Type B pancreatic cell (in vitro differentiated cells): ENCODE data around the gene PARP3. TPM values are rescaled to one million over a fixed set of nuclear protein-coding genes. Genes with fewer than 3 reads are reported as not detected.

ENCODE experiments used
- DNase-seq: peaks from one replicate; pipeline ENCODE4 v3.0.0; 2021; ENCODE audit warnings: mixed read lengths; ENCODE audit not compliant: unreplicated experiment; ENCODE audit errors: extremely low spot score
- H3K27ac Mint-ChIP-seq: 2 replicates; pipeline ENCODE4 v1.8.0; 2021; ENCODE audit warnings: mild to moderate bottlenecking, mixed read lengths
- H3K27me3 Mint-ChIP-seq: 2 replicates; pipeline ENCODE4 v1.8.0; 2021; ENCODE audit warnings: mixed read lengths
- H3K36me3 Mint-ChIP-seq: 2 replicates; pipeline ENCODE4 v1.8.0; 2021; ENCODE audit warnings: mixed read lengths
- H3K4me1 Mint-ChIP-seq: one replicate; pipeline ENCODE4 v1.8.0; 2021; ENCODE audit warnings: mixed read lengths; ENCODE audit not compliant: unreplicated experiment
- H3K4me3 Mint-ChIP-seq: 2 replicates; pipeline ENCODE4 v1.8.0; 2021; ENCODE audit warnings: mild to moderate bottlenecking, mixed read lengths
- H3K9me3 Mint-ChIP-seq: 2 replicates; pipeline ENCODE4 v1.8.0; 2021; ENCODE audit warnings: mixed read lengths
- CTCF ChIP-seq: fragments of 200-600 bp; sonication (generic); conservative IDR thresholded peaks from 2 replicates; pipeline ENCODE4 v1.5.0; 2021; ENCODE audit warnings: antibody characterized with exemption, mild to moderate bottlenecking
- total RNA-seq: library from RNA; stranded (reverse); gene quantifications from 2 replicates; pipeline ENCODE4 v1.2.1, GENCODE V29; 2021; ENCODE audit warnings: low replicate concordance

Gene PARP3
- total RNA-seq, 1 donor from 2014 or later, result 6.6 TPM

- H3K9me3 Mint-ChIP-seq, result no peaks in the 10 kb centered on the region
- peak overlapping the region; percentile 82 for H3K27ac Mint-ChIP-seq
- H3K36me3 Mint-ChIP-seq, result peaks cover 4% of the 10 kb centered on the region
- H3K4me1 Mint-ChIP-seq, result peaks cover 38% of the 10 kb centered on the region
- no peak for DNase-seq
- peak overlapping the region; percentile 86 for H3K4me3 Mint-ChIP-seq
- TF ChIP-seq CTCF, result no peak
- H3K27me3 Mint-ChIP-seq, result no peaks in the 10 kb centered on the region
These were observed 24.3 kb downstream of the PARP3 start for GRCh38 chr3:51966486-51966885.

- Mint-ChIP-seq H3K27ac (peak overlapping the region; percentile 82), H3K4me1 (peaks cover 34% of the 10 kb centered on the region), H3K27me3 (no peaks in the 10 kb centered on the region), H3K9me3 (no peaks in the 10 kb centered on the region), H3K36me3 (peaks cover 4% of the 10 kb centered on the region), H3K4me3 (peak overlapping the region; percentile 86)
- TF ChIP-seq CTCF, result no peak
- no peak for DNase-seq
These were observed 24.8 kb downstream of the PARP3 start for GRCh38 chr3:51966922-51967383.

GRCh38 chr3:51967384-51968169, 25.4 kb downstream of the PARP3 start, which contains the start of gene PCBP4:
Gene PCBP4, minus strand, starts transcription at chr3:51967454. Its CDS starts 6,214 bp downstream, at chr3:51961240.
- Mint-ChIP-seq H3K27me3 (no peaks in the 10 kb centered on the region), H3K36me3 (peaks cover 4% of the 10 kb centered on the region), H3K27ac (peak within 1 kb of the TSS; percentile 90), H3K4me1 (peaks cover 31% of the 10 kb centered on the region), H3K4me3 (peak within 1 kb of the TSS; percentile 91), H3K9me3 (no peaks in the 10 kb centered on the region)
- TF ChIP-seq CTCF, result no peak
- DNase-seq, result no peak

- Mint-ChIP-seq H3K27me3 (no peaks in the 10 kb centered on the region), H3K4me3 (peak overlapping the region; percentile 91), H3K27ac (peak overlapping the region; percentile 90), H3K9me3 (no peaks in the 10 kb centered on the region), H3K36me3 (peaks cover 4% of the 10 kb centered on the region), H3K4me1 (peaks cover 31% of the 10 kb centered on the region)
- TF ChIP-seq CTCF, result no peak
- DNase-seq, result no peak
These were observed 26.1 kb downstream of the PARP3 start for GRCh38 chr3:51968170-51968775.

- Mint-ChIP-seq H3K36me3 (peaks cover 4% of the 10 kb centered on the region), H3K4me1 (peaks cover 33% of the 10 kb centered on the region), H3K9me3 (no peaks in the 10 kb centered on the region), H3K4me3 (peak overlapping the region; percentile 91), H3K27me3 (no peaks in the 10 kb centered on the region), H3K27ac (peak overlapping the region; percentile 90)
- TF ChIP-seq CTCF, result no peak
- no peak for DNase-seq
These were observed 26.9 kb downstream of the PARP3 start for GRCh38 chr3:51968883-51969678.
